Activated gamma-delta T cell treated with Interleukin-2 at 50 U/mL for 16 hours (primary cell): ENCODE data around the gene HK3.
A peak's percentile ranks its signal among the peaks of the same experiment; 100 is the strongest.

ENCODE experiments used
- DNase-seq: peaks from one replicate; pipeline ENCODE4 v3.0.0-alpha.2; 2020

HK3 gene

GRCh38 chr5:176847148-176847547 lies 52.0 kb downstream of the HK3 start:
- DNase-seq, result no peak

GRCh38 chr5:176846335-176847140 lies 52.6 kb downstream of the HK3 start:
- DNase-seq, result no peak

- DNase-seq, result no peak
These were observed 53.8 kb downstream of the HK3 start for GRCh38 chr5:176845392-176845713.

- DNase-seq, result no peak
These were observed 54.3 kb downstream of the HK3 start for GRCh38 chr5:176844706-176845391.

- DNase-seq, result no peak
These were observed 54.9 kb downstream of the HK3 start for GRCh38 chr5:176844281-176844680.

GRCh38 chr5:176843673-176844072 lies 55.5 kb downstream of the HK3 start:
- no peak for DNase-seq

GRCh38 chr5:176837707-176838115 lies 61.4 kb downstream of the HK3 start:
- DNase-seq, result peak; percentile 58

GRCh38 chr5:176836811-176837706 lies 62.1 kb downstream of the HK3 start:
- DNase-seq, result no peak

GRCh38 chr5:176835918-176836317 lies 63.2 kb downstream of the HK3 start:
- DNase-seq, result no peak

GRCh38 chr5:176833286-176833685 lies 65.9 kb downstream of the HK3 start:
- DNase-seq, result no peak

GRCh38 chr5:176832162-176832561 lies 67.0 kb downstream of the HK3 start:
- no peak for DNase-seq

GRCh38 chr5:176831425-176831824 lies 67.7 kb downstream of the HK3 start:
- DNase-seq, result no peak

GRCh38 chr5:176830995-176831423 lies 68.1 kb downstream of the HK3 start:
- no peak for DNase-seq
